Measurements from ENCODE around the gene TREML1. TPM values are rescaled to one million over a fixed set of nuclear protein-coding genes. Genes with fewer than 3 reads are reported as not detected.

TREML1 gene
- polyA plus RNA-seq, 1 experiment = not detected

DNA sequence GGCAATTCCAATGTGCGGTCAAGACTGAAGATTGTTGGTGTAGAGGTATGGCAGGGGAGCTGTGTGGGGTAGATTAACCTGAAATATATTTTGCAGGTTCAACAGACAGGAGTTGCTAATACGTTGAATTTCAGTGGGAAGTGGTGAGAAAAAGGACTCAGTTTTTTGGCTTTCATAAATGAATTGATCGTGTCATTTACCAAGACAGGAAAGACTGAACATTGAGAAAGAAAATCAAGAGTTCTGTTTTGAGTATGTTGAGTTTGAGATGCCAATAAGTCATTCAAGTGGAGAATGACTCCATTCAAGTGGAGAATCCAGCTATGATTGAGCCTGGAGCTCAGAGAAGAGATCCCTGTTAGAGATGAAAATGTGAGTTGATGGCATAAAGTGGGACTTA is 50.3 kb downstream of the TREML1 start:
- no peak for DNase-seq (ENCODE audit: low read depth, low spot score)
- Histone ChIP-seq H3K27ac (ENCODE audit: low read depth, low read length) (no peak overlapping the region), H3K4me3 (ENCODE audit: low read depth, low read length) (no peak overlapping the region), H3K9me3 (ENCODE audit: control insufficient read depth, insufficient read depth, low read length) (peaks cover 5% of the 10 kb centered on the region; the same call in 1 of the 2 replicates), H3K27me3 (ENCODE audit: control insufficient read depth, insufficient read depth, low read length) (no peaks in the 10 kb centered on the region)
- POLR2A ChIA-PET = no interaction called here
- TF ChIP-seq, protein P1, sequence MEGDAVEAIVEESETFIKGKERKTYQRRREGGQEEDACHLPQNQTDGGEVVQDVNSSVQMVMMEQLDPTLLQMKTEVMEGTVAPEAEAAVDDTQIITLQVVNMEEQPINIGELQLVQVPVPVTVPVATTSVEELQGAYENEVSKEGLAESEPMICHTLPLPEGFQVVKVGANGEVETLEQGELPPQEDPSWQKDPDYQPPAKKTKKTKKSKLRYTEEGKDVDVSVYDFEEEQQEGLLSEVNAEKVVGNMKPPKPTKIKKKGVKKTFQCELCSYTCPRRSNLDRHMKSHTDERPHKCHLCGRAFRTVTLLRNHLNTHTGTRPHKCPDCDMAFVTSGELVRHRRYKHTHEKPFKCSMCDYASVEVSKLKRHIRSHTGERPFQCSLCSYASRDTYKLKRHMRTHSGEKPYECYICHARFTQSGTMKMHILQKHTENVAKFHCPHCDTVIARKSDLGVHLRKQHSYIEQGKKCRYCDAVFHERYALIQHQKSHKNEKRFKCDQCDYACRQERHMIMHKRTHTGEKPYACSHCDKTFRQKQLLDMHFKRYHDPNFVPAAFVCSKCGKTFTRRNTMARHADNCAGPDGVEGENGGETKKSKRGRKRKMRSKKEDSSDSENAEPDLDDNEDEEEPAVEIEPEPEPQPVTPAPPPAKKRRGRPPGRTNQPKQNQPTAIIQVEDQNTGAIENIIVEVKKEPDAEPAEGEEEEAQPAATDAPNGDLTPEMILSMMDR (IDR thresholded peaks at IDR 0.05; ENCODE audit: low read depth, low read length) = no peak
- CTCF ChIA-PET = interaction anchor here (0.6 to 3.6 kb wide), 4 partner anchors 10 to 79 kb away, joined by 3 to 18 read pairs (median 9); no protein-coding TSS in a partner anchor

DNA sequence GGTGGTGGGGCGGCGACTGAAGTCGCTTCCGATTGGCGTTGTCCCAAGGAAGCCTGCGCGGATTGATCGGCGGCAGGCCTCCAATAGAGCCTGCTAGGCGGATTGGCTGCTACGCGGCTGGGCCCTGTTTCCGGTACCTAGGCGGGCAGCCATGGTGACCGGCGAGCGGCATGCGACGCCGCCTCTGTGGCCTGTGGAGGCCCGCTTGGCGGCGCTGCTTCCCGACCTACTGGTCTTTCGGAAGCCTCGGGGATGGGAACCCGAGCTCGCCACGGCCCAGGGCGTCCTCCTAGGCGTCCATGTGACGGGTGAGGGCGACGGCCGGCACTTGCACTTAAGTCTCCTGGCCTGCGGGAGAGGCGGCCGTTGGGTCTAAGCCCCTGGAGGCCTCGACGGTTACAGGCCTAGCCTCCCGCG is 53.3 kb downstream of the TREML1 start:
- CTCF ChIA-PET = interaction anchor here (1.2 to 3.6 kb wide), 2 partner anchors 9 to 219 kb away, joined by 4 to 18 read pairs; no protein-coding TSS in a partner anchor
- Histone ChIP-seq H3K27me3 (ENCODE audit: control insufficient read depth, insufficient read depth, low read length) (no peaks in the 10 kb centered on the region), H3K27ac (ENCODE audit: low read depth, low read length) (no peak overlapping the region), H3K4me3 (ENCODE audit: low read depth, low read length) (no peak overlapping the region), H3K9me3 (ENCODE audit: control insufficient read depth, insufficient read depth, low read length) (peaks cover 5% of the 10 kb centered on the region; the same call in 1 of the 2 replicates)
- TF ChIP-seq, protein P1 (IDR thresholded peaks at IDR 0.05; ENCODE audit: low read depth, low read length) = no peak
- POLR2A ChIA-PET = no interaction called here
- no peak for DNase-seq (ENCODE audit: low read depth, low spot score)

Other genes starting within 250 kb of the TREML1 start
- gene UNC5CL, start 115.1 kb downstream of the TREML1 start, polyA plus RNA-seq (2011; rRNA removed) = 0.02 TPM in 2 replicates
- gene TSPO2, start 111.9 kb downstream of the TREML1 start, polyA plus RNA-seq (2011; rRNA removed) = not detected in 2 replicates
- gene APOBEC2, start 101.1 kb downstream of the TREML1 start, polyA plus RNA-seq (2011; rRNA removed) = not detected in 2 replicates
- gene OARD1, start 82.0 kb downstream of the TREML1 start, polyA plus RNA-seq (2011; rRNA removed) = 7.0 and 10.0 TPM in 2 replicates
- gene NFYA, start 81.4 kb downstream of the TREML1 start, polyA plus RNA-seq (2011; rRNA removed) = 10.1 and 13.4 TPM in 2 replicates
- gene TREM2, start 8.8 kb upstream of the TREML1 start, polyA plus RNA-seq (2011; rRNA removed) = 0.07 and 0.11 TPM in 2 replicates
- not detected in 2 replicates for gene TREML2, start 46.8 kb upstream of the TREML1 start, polyA plus RNA-seq (2011; rRNA removed)
- gene TREML4, start 74.0 kb upstream of the TREML1 start, polyA plus RNA-seq (2011; rRNA removed) = not detected in 2 replicates
- gene TREM1, start 132.3 kb upstream of the TREML1 start, polyA plus RNA-seq (2011; rRNA removed) = not detected in 2 replicates
- gene NCR2, start 181.3 kb upstream of the TREML1 start, polyA plus RNA-seq (2011; rRNA removed) = not detected in 2 replicates